Activated CD4-positive, alpha-beta memory T cell treated with anti-CD3 and anti-CD28 coated beads for 36 hours (primary cell): ENCODE data around the gene RTTN. TPM values are rescaled to one million over a fixed set of nuclear protein-coding genes. Genes with fewer than 3 reads are reported as not detected.

Source experiments
- CTCF ChIA-PET: fragments of 350-600 bp; sonication (Branson Sonifier 250); formaldehyde crosslinking; loops from one replicate; lab custom pipeline; 2021; ENCODE audit warnings: antibody characterized with exemption, inconsistent platforms; lab: Charles Lee
- POLR2A ChIA-PET: fragments of 350-600 bp; sonication (Branson Sonifier 250); formaldehyde crosslinking; loops from one replicate; lab custom pipeline; 2021; ENCODE audit warnings: antibody characterized with exemption; lab: Charles Lee
- DNase-seq: peaks from one replicate; pipeline ENCODE4 v3.0.0-alpha.2; 2020
- H3K27ac Mint-ChIP-seq: one replicate; pipeline ENCODE4 v1.8.0; 2021; ENCODE audit warnings: mixed read lengths
- H3K27me3 Mint-ChIP-seq: one replicate; pipeline ENCODE4 v1.8.0; 2021; ENCODE audit warnings: mixed read lengths
- H3K36me3 Mint-ChIP-seq: one replicate; pipeline ENCODE4 v1.8.0; 2021; ENCODE audit warnings: mixed read lengths
- H3K4me1 Mint-ChIP-seq: one replicate; pipeline ENCODE4 v1.8.0; 2021; ENCODE audit warnings: low read depth, mixed read lengths
- H3K4me3 Mint-ChIP-seq: one replicate; pipeline ENCODE4 v1.8.0; 2021; ENCODE audit warnings: mild to moderate bottlenecking, mixed read lengths
- H3K9me3 Mint-ChIP-seq: one replicate; pipeline ENCODE4 v1.8.0; 2021; ENCODE audit warnings: mixed read lengths
- intact Hi-C: fragments of 100-400 bp; cut with micrococcal nuclease; formaldehyde crosslinking; loops from one replicate; pipeline ENCODE4 v1.15.1; 2023
- total RNA-seq, 2 experiments: library from RNA; stranded (reverse); gene quantifications; one replicate each; pipeline ENCODE4 v1.2.3, GENCODE V29; 2021

Gene RTTN
- total RNA-seq, 2 experiments from 2014 or later = 27.3 to 28.9 TPM

DNA sequence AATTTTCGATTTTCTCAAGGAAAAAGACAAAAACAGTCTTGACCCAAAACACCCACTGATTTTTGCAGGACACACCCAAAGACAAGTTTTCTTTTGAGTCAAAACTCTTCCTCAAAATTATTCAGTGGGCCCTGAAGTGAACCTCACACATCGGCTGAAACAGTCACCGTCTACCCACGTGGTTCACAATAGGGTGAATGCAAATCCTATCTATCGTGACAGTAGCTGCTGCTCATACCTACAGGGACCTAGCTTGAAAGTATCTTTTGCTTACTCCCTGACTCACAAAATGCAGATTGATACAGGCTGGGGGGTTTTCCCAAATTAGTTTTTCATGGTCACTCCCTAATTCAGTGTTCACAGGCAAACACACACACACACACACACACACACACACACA, 247.1 kb downstream of the RTTN start:
- POLR2A ChIA-PET = interaction anchor here (1.0 to 5.3 kb wide), 7 partner anchors 13 to 278 kb away, joined by 3 to 48 read pairs (median 5); partner anchors contain the start of gene CD226
- Mint-ChIP-seq H3K27ac (no peak overlapping the region), H3K9me3 (no peaks in the 10 kb centered on the region), H3K27me3 (no peaks in the 10 kb centered on the region), H3K4me3 (no peak overlapping the region), H3K36me3 (peaks cover 7% of the 10 kb centered on the region), H3K4me1 (peaks cover 20% of the 10 kb centered on the region)
- intact Hi-C loops = loop anchor here (1.0 to 10.0 kb wide), 7 partner anchors 14 to 1244 kb away; partner anchors contain the start of genes RTTN and TMX3
- peak; percentile 73 for DNase-seq
- CTCF ChIA-PET = interaction anchor here (0.6 to 3.0 kb wide), 12 partner anchors 10 to 646 kb away, joined by 3 to 17 read pairs (median 4); no protein-coding TSS in a partner anchor

DNA sequence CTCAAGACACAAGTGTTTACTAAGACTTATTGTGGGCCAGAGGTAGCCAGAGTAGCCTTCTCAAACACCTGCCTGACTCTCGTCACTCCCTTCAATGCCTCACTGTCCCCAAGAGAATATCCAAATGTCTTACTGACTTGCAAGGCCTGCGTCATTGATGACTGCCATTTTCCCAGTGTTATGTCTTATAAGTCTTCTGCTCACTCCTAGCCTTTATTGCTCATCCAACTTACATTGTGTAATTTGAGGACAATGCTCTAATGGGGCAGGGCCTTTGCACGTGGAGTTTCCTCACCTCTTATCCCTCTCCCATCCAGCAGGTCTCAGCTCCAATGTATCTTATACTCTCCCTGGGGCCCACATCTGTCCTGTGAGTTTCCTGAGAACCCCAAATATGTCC, 247.7 kb downstream of the RTTN start:
- ChIA-PET CTCF (interaction anchor here (2.3 to 3.0 kb wide), 2 partner anchors 13 to 22 kb away, joined by 13 to 17 read pairs; no protein-coding TSS in a partner anchor), POLR2A (interaction anchor here (3.4 to 5.3 kb wide), 4 partner anchors 13 to 73 kb away, joined by 34 to 82 read pairs (median 48); partner anchors contain the start of gene CD226)
- no peak overlapping the region for H3K27ac Mint-ChIP-seq

DNA sequence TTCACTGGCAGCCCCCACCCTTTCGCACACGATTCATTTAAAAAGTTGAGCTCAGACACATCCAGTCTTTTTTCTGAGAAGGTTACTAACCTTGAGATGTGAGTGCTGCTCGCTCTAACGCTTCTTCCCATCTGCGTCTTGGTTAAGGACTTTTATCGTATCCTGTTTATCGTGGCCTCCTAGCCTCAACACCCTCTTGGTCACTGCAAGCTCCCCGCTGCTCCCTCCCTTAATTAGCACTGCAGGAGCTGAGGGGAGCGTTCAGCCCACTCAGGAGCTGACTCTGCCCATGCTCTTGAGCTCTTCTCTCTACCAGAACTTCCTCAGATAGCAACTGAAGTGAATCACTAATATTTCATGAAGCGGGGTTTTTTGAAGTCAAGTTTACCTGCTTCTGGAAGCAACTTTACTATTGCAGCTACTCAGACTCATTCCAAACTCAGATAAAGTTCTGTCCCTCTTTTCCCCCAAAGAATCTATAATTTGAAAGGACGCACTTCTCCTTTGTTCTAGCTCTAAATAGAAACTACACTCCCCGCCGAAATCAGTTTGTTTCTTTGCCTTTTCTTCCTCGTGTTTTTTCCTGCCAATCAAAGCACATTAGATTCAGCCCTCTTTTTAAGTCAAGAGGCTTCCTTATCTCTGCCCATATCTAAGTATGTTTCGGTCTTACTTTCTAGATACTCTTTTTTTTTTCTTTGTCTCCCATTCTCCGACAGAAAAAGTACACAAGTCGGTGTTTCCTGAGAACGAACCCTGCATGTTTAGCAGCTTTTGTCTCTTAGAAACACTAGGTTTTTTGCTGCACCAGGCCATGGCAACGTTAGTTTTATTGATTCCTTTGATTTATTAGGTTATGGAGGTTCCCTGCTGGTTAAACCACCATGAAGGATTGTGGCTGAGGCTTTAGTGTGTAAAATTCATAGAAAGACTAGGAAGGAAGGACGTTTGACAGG, 248.5 kb downstream of the RTTN start:
- ChIA-PET CTCF (interaction anchor here (1.0 to 2.0 kb wide), 9 partner anchors 11 to 117 kb away, joined by 3 to 18 read pairs (median 4); no protein-coding TSS in a partner anchor), POLR2A (interaction anchor here (0.8 to 5.3 kb wide), 15 partner anchors 10 to 244 kb away, joined by 3 to 82 read pairs (median 5); partner anchors contain the start of gene CD226)
- H3K36me3 Mint-ChIP-seq = peaks cover 15% of the 10 kb centered on the region
- intact Hi-C loops = loop anchor here (1.0 to 10.0 kb wide), 5 partner anchors 9 to 1242 kb away; partner anchors contain the start of genes RTTN and TMX3
- peaks cover 31% of the 10 kb centered on the region for H3K4me1 Mint-ChIP-seq
- H3K9me3 Mint-ChIP-seq = peaks cover 3% of the 10 kb centered on the region
- DNase-seq = peak; percentile 52
- no peak overlapping the region for H3K4me3 Mint-ChIP-seq
- no peak overlapping the region for H3K27ac Mint-ChIP-seq
- no peaks in the 10 kb centered on the region for H3K27me3 Mint-ChIP-seq

More for the DNA sequence above, 247.7 kb downstream of the RTTN start:
- peaks cover 3% of the 10 kb centered on the region for H3K9me3 Mint-ChIP-seq
- intact Hi-C loops = loop anchor here (1.0 to 10.0 kb wide), 9 partner anchors 9 to 1243 kb away; partner anchors contain the start of genes RTTN and TMX3
- H3K4me1 Mint-ChIP-seq = peaks cover 27% of the 10 kb centered on the region
- H3K27me3 Mint-ChIP-seq = no peaks in the 10 kb centered on the region
- H3K4me3 Mint-ChIP-seq = no peak overlapping the region
- H3K36me3 Mint-ChIP-seq = peaks cover 14% of the 10 kb centered on the region
- peak; percentile 42 for DNase-seq

DNA sequence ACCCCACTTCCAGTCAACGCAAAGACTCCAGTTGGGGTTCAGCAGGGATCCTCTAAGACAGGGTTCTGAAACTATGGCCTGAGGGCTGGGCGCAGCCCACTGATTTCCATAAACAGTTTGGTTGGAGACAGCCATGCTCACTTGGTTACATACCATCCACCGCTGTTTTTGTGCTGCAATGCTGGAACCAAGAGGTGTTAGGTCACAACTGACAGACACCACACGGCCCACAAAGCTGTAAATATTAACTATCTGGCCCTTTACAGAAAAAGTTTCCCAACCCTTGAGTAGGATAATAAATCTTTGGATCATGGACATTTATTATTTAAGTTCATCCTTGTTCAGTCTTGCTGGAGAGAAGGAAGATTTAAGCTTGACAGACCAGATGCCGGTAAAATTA, 249.4 kb downstream of the RTTN start:
- H3K27me3 Mint-ChIP-seq = no peaks in the 10 kb centered on the region
- ChIA-PET CTCF (interaction anchor here (1.0 to 2.0 kb wide), 8 partner anchors 10 to 116 kb away, joined by 3 to 18 read pairs (median 4); no protein-coding TSS in a partner anchor), POLR2A (interaction anchor here (0.7 to 5.3 kb wide), 12 partner anchors 11 to 243 kb away, joined by 3 to 82 read pairs (median 4); partner anchors contain the start of gene CD226)
- peaks cover 3% of the 10 kb centered on the region for H3K9me3 Mint-ChIP-seq
- peak; percentile 41 for DNase-seq
- intact Hi-C loops = loop anchor here (5.0 to 10.0 kb wide), 3 partner anchors 251 to 1241 kb away; partner anchors contain the start of genes RTTN and TMX3
- H3K36me3 Mint-ChIP-seq = peaks cover 21% of the 10 kb centered on the region
- peaks cover 40% of the 10 kb centered on the region for H3K4me1 Mint-ChIP-seq
- H3K4me3 Mint-ChIP-seq = no peak overlapping the region
- H3K27ac Mint-ChIP-seq = no peak overlapping the region

DNA sequence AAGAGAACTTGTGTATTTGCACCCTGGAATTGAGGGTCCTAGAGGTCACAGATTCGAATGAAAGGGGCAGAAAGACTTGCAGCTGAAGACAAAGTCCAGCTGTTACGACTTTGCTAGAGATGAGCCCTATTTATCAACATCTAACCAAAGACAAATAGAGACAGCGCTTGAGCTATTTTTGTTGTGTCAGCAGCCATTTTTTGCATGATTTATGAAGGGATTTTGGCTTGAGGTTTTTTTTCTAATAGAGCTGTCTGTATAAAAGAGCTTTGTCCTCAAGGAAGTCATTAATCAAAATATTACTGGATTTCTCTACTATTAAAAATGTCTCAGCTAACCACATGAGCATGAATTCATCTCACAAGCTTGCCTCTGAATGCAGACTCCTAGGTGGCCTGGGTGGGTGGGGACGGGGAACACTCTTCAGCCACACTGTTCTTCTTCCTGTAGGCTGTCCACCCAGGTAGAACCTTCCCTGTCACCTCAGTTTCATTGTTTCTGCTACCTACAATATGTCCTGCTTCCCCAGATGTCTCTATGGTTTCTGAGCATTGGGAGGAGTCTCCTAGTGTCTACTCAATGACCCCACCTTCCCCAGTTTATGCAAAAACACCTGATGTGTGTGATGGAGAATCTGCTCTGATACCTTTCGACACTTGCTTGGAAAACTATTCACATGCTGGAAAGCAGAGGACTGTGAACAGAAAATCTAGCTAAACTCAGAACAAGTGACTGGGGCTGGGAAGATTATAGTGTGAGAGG, 250.6 kb downstream of the RTTN start:
- ChIA-PET CTCF (interaction anchor here (1.6 kb wide), 1 partner anchor 20 kb away, joined by 4 read pairs; no protein-coding TSS in a partner anchor), POLR2A (interaction anchor here (1.2 to 5.3 kb wide), 4 partner anchors 10 to 70 kb away, joined by 7 to 82 read pairs (median 40); partner anchors contain the start of gene CD226)
- H3K27me3 Mint-ChIP-seq = no peaks in the 10 kb centered on the region
- peak; percentile 35 for DNase-seq
- H3K9me3 Mint-ChIP-seq = peaks cover 3% of the 10 kb centered on the region
- no peak overlapping the region for H3K4me3 Mint-ChIP-seq
- H3K36me3 Mint-ChIP-seq = peaks cover 21% of the 10 kb centered on the region
- intact Hi-C loops = loop anchor here (5.0 to 10.0 kb wide), 3 partner anchors 252 to 1240 kb away; partner anchors contain the start of genes RTTN and TMX3
- H3K27ac Mint-ChIP-seq = no peak overlapping the region
- H3K4me1 Mint-ChIP-seq = peaks cover 40% of the 10 kb centered on the region

DNA sequence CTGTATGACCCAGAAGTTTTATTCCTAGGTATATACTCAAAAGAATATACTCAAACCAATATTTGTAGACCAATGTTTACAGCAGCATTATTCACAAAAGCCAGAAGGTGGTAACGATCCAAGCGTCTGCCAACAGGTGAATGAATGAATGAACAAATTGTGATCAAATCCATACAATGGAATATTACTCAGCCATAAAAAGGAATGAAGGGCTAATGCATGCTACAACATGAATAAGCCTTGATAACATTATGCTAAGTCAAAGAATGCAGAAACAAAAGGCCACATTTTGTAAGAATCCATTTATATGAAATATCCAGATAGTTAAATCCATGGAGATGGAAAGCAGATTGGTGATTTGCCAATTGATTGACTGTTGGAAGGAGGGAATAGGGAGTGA, 252.3 kb downstream of the RTTN start:
- Mint-ChIP-seq H3K36me3 (peaks cover 21% of the 10 kb centered on the region), H3K27me3 (no peaks in the 10 kb centered on the region), H3K4me1 (peaks cover 30% of the 10 kb centered on the region), H3K4me3 (peak overlapping the region; percentile 18), H3K27ac (peak overlapping the region; percentile 64), H3K9me3 (peaks cover 3% of the 10 kb centered on the region)
- ChIA-PET POLR2A (no interaction called here), CTCF (interaction anchor here (0.7 kb wide), 1 partner anchor 9 kb away, joined by 4 read pairs; no protein-coding TSS in a partner anchor)
- no peak for DNase-seq
- intact Hi-C loops = loop anchor here (10.0 kb wide), 2 partner anchors 318 to 1238 kb away; partner anchors contain the start of gene TMX3

Other genes starting within 250 kb of the RTTN start
- gene SOCS6, start 83.4 kb upstream of the RTTN start, total RNA-seq = 1 to 10 TPM in 1 of 2 experiments, under 1 TPM in 1; 0.75 to 1.3 TPM